ENCODE results near the gene DNAJC18.

The DNAJC18 gene

GRCh38 chr5:139458580-139459407, 19.5 kb upstream of the DNAJC18 start:
- H3K4me3 ChIP-seq (ENCODE audit: control insufficient read depth, low read depth, low read length), result no peak overlapping the region
- DNase-seq (ENCODE audit: low read depth), result peak; percentile 84
- TF ChIP-seq CTCF (conservative IDR thresholded peaks at IDR 0.05; ENCODE audit: control insufficient read depth, insufficient read depth, low read depth, low read length), result no peak

GRCh38 chr5:139457653-139458306, 18.5 kb upstream of the DNAJC18 start:
- no peak for TF ChIP-seq CTCF (conservative IDR thresholded peaks at IDR 0.05; ENCODE audit: control insufficient read depth, insufficient read depth, low read depth, low read length)

GRCh38 chr5:139457241-139457640, 17.9 kb upstream of the DNAJC18 start:
- no peak for DNase-seq (ENCODE audit: low read depth)
- no peak for TF ChIP-seq CTCF (conservative IDR thresholded peaks at IDR 0.05; ENCODE audit: control insufficient read depth, insufficient read depth, low read depth, low read length)
- H3K4me3 ChIP-seq (ENCODE audit: control insufficient read depth, low read depth, low read length), result no peak overlapping the region

More at GRCh38 chr5:139457653-139458306, 18.5 kb upstream of the DNAJC18 start:
- DNase-seq (ENCODE audit: low read depth), result no peak
- no peak overlapping the region for H3K4me3 ChIP-seq (ENCODE audit: control insufficient read depth, low read depth, low read length)

- no peak overlapping the region for H3K4me3 ChIP-seq (ENCODE audit: control insufficient read depth, low read depth, low read length)
- TF ChIP-seq CTCF (conservative IDR thresholded peaks at IDR 0.05; ENCODE audit: control insufficient read depth, insufficient read depth, low read depth, low read length), result no peak
- DNase-seq (ENCODE audit: low read depth), result no peak
Measured at GRCh38 chr5:139456776-139457175, 17.5 kb upstream of the DNAJC18 start.

GRCh38 chr5:139454568-139455290, 15.4 kb upstream of the DNAJC18 start:
- DNase-seq (ENCODE audit: low read depth), result no peak
- H3K4me3 ChIP-seq (ENCODE audit: control insufficient read depth, low read depth, low read length), result no peak overlapping the region
- no peak for TF ChIP-seq CTCF (conservative IDR thresholded peaks at IDR 0.05; ENCODE audit: control insufficient read depth, insufficient read depth, low read depth, low read length)

GRCh38 chr5:139453683-139454567, 14.6 kb upstream of the DNAJC18 start:
- no peak for DNase-seq (ENCODE audit: low read depth)
- no peak for TF ChIP-seq CTCF (conservative IDR thresholded peaks at IDR 0.05; ENCODE audit: control insufficient read depth, insufficient read depth, low read depth, low read length)
- H3K4me3 ChIP-seq (ENCODE audit: control insufficient read depth, low read depth, low read length), result no peak overlapping the region

All from fibroblast of mammary gland (primary cell).